Activated CD4-positive, alpha-beta T cell treated with anti-CD3 and anti-CD28 coated beads, Interleukin-10, Interleukin-2, amounts not matched to agents 100 ng/mL and 50 ng/mL, durations not matched to agents 16 hours and 8 hours (primary cell): ENCODE results near the gene GPR27.

Experiments used
- DNase-seq: peaks from one replicate; pipeline ENCODE4 v3.0.0-alpha.2; 2020

The GPR27 gene

DNA sequence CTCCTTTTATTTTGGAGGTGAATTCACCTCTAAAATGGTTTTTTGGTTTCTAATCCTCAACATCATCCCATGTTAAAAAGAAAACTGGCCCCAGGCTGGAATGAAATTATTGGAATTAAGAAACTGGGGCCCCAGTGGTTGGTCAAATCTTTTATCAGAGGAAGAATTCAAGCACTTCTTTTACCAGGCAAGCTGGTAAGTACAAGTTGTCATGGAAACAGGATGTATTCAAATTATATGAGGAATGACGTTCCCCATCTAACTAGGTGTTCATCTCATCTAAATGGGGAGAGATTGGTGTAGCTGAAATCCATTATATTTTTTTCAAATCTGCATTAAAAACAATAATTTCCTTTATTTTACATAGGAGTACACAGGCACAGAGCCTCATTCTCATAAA, 18.8 kb upstream of the GPR27 start:
- DNase-seq: no peak

DNA sequence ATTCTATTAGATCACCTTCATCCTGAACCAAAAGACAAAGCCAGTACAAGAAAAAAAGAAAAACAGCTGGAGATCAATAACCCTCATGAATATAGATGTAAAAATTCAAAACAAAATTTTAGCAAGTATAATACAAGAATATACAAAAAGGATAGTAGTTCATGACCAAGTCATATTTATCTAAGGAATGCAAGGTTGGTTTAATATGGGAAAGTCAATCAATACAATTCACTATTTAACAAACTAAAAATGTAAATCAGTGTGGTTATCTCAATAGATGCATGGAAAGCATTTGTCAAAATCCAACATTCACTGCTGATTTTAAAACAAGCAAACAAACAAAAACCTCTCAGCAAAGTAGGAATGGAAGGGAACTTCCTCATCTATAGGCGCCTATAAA, 11.0 kb upstream of the GPR27 start:
- DNase-seq: no peak

DNA sequence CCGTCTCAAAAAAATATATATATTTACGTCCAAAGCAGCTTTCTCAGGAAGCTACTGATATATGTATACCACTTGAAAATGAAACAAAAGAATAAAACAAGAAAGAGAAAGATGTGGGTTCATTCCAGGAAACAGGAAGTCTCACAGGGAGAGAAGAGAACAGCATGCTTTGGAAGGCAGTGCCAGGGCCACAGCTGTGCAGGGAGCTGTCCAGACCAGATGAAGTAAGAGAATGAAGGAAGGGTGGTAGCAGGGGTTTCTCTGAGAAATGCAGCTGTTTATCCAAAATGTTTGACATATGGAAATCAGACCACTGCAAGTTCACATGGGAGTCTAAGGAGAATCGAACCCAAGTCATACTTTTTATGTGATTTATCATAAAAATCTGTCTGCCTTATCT, 8.9 kb upstream of the GPR27 start:
- no peak for DNase-seq

DNA sequence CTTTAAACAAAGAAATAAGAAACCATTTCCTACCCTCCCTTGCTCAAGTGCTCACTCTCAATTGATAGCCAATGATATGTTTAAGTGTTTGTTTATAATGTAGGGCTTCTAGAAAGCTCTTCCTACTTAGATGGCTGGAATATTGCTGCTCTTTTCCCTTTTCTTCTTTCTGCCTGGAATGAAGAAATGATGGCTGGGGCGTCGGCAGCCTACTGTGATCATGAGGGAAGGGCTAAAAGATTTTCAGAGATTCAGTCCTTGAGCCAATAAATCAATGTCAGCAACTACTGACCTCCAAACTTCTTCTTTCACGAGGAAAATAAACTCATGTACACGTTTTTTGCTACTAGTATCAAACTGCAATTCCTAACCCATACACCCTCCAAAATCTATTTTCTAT, 2.1 kb upstream of the GPR27 start:
- DNase-seq: no peak

DNA sequence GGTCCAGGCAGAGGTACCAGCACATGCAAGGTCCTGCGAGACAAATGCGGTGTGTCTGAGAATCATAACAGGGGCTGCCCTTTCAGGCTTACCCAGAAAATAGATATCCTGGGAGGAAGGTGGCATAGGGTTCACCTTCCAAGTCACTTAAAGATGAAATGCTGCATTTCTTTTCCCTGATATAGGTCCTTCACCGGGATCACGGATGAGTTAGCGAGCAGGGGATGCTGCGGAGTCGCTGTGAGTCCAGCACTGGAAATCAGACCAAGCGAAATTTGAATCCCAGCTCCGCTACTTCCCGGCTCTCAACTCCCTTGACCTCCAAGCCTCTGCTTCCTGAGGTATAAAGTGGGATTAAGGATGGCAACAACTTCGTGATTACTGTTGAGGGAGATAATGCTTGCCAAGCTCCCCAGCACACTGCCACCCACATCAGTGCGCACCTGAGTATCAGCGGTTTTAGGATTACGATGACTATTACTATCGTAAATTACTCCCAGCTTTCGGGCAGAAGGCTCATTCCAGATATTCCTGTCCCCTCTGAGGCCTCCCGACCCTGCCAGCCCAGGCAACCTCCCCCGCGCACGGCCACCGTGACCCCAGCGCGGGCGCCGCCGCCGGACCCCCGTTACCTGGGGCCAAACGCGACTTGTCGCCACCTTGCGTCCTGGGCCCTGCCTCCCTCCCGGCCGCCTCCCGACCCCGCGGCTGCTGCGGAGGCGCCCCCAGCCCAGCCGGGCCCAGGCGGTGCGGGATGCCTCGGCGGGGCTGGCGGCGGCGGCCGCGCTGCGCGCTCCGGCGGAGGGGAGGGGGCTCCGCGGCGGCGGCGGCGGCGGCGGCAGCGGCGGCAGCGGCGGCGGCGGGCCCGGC, 589 bp upstream of the GPR27 start:
- no peak for DNase-seq

DNA sequence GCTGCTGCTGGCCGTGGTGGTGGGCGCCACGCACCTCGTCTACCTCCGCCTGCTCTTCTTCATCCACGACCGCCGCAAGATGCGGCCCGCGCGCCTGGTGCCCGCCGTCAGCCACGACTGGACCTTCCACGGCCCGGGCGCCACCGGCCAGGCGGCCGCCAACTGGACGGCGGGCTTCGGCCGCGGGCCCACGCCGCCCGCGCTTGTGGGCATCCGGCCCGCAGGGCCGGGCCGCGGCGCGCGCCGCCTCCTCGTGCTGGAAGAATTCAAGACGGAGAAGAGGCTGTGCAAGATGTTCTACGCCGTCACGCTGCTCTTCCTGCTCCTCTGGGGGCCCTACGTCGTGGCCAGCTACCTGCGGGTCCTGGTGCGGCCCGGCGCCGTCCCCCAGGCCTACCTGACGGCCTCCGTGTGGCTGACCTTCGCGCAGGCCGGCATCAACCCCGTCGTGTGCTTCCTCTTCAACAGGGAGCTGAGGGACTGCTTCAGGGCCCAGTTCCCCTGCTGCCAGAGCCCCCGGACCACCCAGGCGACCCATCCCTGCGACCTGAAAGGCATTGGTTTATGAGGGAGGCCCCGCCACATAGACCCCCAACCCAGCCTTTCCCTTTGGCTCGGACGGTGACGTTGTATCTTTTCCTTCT, 1.1 kb downstream of the GPR27 start:
- no peak for DNase-seq

DNA sequence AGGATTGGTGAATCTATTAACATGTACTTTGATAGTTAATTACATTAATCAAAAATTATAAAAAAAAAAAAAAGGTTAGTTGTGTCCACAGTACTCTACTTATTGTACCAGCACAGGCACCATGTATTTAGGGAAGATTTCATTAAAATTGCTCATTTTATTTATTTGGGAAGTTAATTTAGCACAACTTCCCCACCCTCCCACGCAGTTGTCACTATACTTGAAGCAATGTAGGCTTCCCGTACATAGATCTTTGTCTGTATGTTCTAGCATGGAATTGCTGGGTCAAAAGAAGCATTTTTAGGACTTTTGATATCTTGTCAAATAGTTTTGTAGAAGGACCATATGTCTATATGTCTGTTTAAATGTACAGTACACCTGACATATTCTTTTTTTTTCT, 4.4 kb downstream of the GPR27 start:
- DNase-seq: no peak

DNA sequence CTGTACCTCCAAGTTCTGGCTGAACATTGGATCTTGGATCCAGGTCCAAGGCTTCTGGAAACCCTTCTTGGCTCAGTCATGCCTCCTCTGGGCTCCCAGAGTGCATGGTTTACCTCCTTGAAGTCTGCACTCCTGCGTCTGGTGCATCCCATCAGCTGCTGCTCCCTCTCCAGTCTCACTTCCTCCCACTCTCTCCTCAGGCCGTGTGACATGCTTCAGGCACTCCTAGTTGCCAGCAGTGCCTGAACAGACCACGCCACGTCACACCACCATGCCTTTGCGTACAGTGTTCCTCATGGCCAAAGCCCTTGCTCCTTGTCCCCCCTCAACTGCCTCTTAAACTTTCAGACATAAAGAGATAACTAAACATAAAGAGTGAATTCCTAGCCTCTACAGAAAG, 5.7 kb downstream of the GPR27 start:
- no peak for DNase-seq

DNA sequence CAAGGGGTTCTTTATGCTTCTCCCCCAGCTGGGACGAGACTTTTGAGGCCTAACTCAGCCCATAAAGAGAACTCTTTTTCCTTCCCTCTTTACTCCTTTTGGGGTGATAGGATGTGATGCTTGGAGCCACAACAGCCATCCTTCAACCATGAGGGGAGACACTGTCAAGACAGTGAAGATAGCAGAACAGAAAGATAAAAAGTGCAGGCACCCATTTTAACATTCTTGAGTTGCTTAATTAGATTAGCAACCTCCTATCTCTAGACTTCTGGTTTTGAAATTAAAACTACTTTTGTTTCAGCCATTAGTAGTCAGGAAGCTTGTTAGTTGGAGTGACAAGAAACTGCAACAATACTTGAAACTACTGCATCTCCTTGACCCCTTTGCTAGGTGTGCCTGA, 6.5 kb downstream of the GPR27 start:
- no peak for DNase-seq

DNA sequence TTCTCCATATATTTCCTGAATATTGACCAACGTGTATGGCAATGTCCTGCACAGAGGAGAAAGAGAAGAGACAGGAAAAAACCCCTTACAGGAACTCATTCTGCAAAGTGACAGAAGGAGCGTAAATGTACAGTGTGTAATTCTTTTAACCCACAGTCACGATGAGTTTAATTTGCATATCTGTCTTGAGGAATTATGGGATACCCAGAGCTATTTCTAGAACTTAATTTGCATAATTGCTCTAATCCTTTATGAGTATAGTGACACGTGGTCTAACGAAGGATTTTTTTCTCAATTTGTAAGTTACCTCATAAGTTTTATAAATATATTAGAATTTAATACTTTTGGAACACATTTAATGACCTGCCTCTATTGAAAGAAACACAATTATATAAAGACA, 9.8 kb downstream of the GPR27 start:
- no peak for DNase-seq

DNA sequence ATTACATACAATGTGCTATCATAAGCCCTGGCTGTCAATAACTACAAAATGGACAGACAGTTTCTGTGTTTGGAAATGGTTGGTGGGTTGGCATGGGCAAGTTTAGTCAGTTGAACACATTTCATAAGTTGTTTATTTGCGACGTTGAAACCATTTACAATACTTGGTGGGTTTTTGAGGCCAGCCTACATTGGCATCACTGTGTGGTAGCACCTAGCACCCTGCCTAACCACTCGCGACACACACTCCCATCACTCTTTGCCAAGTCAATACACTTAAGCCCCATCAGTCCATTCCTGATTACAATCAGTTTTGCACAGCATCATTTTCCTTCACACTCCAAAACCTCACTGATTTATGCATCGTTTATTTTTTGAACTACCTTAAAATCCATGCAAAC, 17.5 kb downstream of the GPR27 start:
- DNase-seq: no peak

DNA sequence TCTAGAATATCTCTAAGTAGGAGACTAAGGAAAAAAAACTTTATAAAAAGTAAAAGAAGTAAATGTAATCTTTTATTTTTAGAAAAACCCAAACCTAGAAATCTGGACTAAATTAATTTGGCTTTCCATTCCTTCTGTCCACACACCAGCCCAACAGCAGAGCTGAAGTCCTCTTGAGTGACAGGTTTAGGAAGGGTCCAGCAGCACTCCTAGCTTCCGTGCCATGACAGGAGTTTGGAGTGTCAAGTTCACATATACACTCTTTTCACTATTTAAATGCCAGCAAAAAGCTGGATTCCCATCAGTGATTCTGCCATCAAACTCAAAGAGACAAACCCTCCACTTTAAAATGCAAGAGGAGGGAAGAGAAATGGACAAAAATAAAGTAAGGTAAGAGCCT, 18.2 kb downstream of the GPR27 start:
- no peak for DNase-seq

DNA sequence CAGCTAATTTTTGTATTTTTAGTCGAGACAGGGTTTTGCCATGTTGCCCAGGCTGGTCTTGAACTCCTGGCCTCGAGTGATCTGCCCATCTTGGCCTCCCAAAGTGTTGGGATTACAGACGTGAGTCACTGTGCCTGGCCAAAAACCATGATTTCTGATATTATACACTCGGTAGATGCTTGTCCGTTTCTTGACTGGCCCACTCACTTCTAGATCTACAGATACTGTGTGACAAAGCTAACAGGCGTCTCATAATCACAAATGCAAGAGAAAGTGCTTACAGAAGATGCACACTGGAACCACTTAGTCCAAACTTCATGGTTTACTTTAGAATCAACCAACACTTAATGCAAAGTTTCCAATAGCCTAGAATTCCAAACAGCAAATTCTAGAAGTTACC, 22.9 kb downstream of the GPR27 start:
- peak; percentile 62 for DNase-seq

DNA sequence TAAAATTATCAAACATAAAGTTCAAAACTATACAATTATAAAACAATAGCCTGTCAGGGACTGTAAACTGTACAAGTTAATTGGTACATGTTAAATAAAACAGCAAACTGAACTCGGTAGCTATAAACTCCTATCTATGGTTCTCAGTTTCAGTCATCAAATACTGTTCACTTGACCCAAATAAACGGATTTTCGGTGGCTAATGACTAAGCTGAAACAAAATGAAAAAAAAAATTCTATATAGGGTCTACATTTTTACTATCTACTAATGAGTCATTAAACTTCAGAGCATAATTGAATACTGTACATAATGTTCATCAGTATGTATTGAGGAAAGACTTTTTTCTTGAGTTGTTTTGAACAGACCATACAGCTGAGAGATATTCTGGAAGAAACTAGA, 24.7 kb downstream of the GPR27 start:
- peak; percentile 71 for DNase-seq

DNA sequence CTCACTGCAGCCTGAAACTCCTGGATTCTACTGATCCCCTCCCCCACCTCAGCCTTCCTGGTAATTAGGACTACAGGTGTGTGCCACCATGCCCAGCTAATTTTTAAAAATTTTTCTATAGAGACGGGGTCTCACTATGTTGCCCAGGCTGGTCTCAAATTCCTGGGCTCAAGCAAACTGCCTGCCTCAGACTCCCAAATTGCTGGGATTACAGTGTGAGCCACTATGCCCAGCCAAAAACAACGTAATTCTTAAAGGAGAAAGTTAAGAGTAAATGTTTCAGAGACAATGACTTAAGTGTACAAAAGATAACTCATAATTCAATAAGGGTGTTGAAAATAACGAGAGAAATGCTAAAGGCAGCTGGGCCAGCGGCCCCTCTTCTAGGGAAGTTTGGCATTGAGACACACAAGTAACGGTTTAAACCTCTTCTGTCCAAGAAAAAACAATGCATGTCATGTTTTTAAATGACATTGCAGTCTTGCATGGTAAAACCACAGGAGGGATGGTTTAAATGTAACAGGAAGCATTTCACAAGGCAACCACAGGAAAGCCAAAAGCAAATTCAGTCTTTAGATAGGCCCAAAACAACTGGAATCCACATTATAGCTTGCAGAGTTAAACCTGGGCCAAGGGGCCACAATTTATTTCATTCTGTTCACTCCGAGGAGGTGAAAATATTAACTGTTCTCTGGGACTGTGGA, 26.2 kb downstream of the GPR27 start:
- DNase-seq: peak; percentile 69

DNA sequence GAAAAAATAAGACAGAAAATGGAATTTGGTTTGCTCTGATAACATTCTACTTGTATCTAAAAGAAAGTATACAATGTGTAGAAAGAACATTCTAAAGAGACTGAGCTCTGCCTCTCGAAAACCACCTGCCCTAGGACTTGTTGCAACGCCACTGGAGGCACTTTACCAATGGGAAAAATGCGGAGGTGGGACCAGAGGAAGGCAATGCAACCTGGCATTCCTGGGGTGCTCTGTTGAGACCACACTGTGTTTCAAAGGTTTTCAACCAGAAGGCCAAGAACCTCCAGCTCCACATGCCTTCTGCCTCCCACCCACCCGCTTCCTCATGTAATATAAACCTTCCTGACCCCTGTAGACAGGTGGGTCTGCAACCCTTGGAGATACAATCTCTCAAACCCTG, 26.8 kb downstream of the GPR27 start:
- no peak for DNase-seq

DNA sequence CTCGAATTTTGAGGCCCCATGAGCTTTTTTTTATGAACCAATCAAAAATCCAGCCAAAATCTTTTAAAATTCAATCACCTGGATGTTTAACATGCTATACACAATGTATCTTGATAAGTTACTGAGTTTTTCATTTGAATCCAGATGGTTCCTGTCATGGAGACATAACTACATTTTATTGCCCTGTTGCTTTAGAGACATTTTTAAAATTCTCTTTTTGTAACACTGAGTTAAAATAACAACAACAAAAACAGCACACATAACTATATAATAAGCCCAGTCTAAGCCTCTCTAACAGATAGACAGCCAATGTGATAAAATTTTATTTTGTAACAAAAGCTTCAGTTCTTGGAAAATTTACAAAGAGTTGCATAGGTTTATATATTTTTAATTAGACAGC, 29.5 kb downstream of the GPR27 start:
- DNase-seq: no peak

DNA sequence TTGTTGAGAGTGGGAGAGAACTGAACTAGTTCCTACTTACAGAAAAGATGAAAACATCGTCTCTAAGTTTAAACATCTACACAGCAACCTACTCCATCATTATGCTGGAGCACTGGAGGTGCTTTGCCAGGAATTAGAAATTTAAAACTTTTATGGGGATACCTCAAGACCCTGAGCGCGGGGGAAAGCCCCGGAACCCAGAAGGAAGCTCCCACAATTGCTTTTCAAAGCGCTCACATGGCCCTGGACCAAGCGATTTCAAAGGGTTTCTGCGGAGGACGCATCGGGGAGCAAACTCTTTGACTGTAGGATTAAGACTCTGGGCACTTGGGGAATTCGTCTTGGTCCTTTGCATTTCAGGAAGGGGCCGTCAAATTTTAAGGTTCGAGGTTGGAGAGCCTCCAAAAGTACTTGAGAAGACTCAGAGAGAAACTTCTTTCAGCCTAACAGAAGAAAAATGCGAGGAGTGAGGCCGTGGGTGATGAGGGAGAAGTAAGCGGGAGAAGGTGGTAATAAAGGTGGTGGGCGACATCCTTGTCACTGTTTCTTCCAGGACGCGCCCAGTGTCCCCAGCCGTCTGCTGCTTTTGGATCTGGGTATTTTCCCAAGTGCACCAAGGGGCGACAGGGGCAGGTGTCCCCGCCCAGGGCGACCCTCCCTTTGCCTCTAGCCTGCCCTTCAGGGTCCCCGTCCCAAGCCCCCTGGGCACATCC, 30.7 kb downstream of the GPR27 start:
- DNase-seq: peak; percentile 10

DNA sequence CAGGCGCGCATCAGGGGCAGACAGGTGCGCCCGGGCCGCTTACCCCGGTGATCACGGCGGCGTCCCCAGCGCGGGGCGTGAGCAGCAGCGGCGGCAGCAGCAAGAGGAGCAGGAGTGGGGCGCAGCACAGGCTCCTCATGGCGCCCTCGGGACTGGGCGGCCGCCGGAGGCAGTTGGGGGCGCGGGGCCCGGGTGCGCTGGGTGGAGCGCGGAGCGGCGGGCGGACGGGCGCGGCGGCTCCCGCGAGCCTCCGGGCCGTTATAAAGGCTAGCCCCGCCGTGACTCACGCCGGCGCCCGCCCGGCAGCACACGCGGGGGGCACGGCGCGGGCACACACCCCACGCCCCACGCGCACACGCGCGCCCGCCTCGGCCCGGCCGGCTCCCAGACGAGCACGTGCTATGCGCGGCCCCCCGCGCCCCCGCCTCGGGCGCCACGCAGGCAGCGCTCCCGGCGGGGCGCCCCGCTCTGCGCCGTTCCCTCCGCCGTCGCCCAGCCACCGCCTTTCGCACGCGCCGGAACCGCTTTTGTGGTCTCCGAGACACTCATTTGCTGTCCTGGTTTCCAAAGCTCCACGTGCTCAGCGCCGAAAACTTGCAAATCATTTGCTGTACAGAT, 31.4 kb downstream of the GPR27 start, which contains the start of gene PROK2:
PROK2 (minus strand) TSS at position 235 of the 618 bp plus-strand sequence; CDS start at position 139, 96 bp downstream.
- peak; percentile 50 for DNase-seq

DNA sequence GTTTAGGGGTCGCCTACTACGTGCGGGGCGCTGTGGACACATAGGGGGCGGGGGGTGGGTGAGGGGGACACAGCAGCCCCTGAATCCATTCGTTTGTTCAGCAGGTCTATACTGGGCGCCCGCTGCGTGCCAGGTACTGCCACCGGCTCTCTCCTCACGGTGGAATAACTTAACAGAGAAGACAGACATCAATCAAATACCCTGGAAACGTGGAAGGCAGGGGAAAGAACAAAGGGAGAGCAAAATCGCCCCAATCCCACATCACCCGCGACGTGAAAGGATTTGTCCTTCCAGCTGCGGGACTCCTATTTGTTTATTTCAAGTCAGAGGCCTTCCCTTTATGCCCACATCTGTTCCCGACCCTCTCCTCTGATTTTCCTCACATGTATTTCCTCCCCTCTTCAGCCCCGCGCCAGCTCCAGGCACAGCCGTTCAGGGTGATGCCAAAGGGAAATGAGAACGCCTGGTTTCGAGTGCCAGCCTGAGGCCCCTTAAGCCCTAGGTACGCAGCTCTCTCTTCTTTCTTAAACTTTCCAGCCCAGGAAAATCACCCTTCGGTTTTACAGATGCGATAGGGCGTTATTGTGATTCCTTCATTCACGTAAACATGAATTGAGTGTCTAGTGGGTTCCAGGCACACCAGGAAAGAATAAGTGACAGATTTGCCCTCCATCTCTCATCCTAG, 32.0 kb downstream of the GPR27 start:
- DNase-seq: no peak

DNA sequence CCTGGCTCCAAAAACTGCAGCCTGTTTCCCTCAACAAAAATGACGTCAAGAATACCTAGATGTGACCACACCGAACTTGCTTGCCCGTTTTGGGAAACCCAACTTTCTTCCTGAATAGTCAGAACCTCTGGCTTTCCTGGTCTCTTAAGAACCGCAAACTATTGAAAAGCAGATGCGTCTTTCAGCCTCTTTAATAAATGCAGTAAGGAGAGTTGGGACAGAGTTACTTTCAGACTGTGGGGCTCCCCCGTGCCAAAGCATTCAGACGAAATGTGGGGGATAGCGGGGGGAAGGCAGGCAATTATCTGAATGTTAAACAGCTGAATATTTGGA, 32.5 kb downstream of the GPR27 start:
- DNase-seq: no peak

DNA sequence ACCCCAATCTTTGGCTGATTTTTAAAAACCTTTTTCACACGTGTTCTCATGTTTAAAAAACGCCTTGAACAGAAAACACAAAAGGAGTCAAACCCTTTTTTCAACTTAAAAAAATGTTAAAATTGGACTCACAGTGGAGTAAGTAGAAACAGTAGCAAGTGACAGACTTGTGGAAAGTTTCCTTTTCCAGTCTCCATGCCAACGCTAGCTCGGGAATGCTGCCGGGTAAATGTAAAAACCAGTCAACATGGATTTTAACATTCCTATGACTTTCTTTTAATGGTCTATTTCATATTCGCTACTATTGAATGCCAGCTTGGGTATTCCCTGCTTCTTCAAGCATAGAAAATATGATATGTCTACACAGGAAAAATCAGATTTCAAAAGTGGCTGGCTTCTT, 32.9 kb downstream of the GPR27 start:
- no peak for DNase-seq
